NB4 (cell line): ENCODE data around the gene CARD6.

Source experiments
- MYC ChIP-seq: IDR thresholded peaks from 2 replicates; pipeline ENCODE4 v1.6.1; 2011; ENCODE audit warnings: low read depth, low read length
- POLR2A ChIP-seq: IDR thresholded peaks from 2 replicates; pipeline ENCODE4 v1.6.1; 2011; ENCODE audit warnings: mild to moderate bottlenecking; ENCODE audit not compliant: insufficient read length; ENCODE audit errors: extremely low read depth
- TF ChIP-seq, protein P1 (sequence below): IDR thresholded peaks from one replicate; pipeline ENCODE4 v1.5.1; 2012; ENCODE audit warnings: low read depth, low read length

- TF ChIP-seq, protein P1, sequence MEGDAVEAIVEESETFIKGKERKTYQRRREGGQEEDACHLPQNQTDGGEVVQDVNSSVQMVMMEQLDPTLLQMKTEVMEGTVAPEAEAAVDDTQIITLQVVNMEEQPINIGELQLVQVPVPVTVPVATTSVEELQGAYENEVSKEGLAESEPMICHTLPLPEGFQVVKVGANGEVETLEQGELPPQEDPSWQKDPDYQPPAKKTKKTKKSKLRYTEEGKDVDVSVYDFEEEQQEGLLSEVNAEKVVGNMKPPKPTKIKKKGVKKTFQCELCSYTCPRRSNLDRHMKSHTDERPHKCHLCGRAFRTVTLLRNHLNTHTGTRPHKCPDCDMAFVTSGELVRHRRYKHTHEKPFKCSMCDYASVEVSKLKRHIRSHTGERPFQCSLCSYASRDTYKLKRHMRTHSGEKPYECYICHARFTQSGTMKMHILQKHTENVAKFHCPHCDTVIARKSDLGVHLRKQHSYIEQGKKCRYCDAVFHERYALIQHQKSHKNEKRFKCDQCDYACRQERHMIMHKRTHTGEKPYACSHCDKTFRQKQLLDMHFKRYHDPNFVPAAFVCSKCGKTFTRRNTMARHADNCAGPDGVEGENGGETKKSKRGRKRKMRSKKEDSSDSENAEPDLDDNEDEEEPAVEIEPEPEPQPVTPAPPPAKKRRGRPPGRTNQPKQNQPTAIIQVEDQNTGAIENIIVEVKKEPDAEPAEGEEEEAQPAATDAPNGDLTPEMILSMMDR, result no peak
- TF ChIP-seq POLR2A (no peak), MYC (no peak)
Measured at GRCh38 chr5:40823459-40823858, 17.7 kb upstream of the CARD6 start.
